Neural cell (in vitro differentiated cells): Measurements from ENCODE around the gene SESN2. TPM values are rescaled to one million over a fixed set of nuclear protein-coding genes. Genes with fewer than 3 reads are reported as not detected.
A peak's percentile ranks its signal among the peaks of the same experiment; 100 is the strongest.

Experiments
- H2AFZ ChIP-seq: fragments of 200-600, 300-800 bp; sonication (generic), shearing (Covaris generic); 2 replicates; pipeline ENCODE4 v1.6.0; 2014; ENCODE audit warnings: low read depth, mild to moderate bottlenecking, antibody characterized with exemption, low read length, moderate library complexity
- H3F3A ChIP-seq: fragments of 200-600 bp; shearing (Covaris generic); 2 replicates; pipeline ENCODE4 v1.6.1; 2016; ENCODE audit warnings: mild to moderate bottlenecking, moderate library complexity, mixed read lengths, antibody characterized with exemption, low read length; ENCODE audit not compliant: insufficient read depth, poor library complexity, severe bottlenecking
- H3K27ac ChIP-seq: fragments of 200-600, 300-800 bp; sonication (generic), shearing (Covaris generic); 2 replicates; pipeline ENCODE4 v1.5.1; 2014; ENCODE audit warnings: mild to moderate bottlenecking, low read length, moderate library complexity
- H3K27me3 ChIP-seq: fragments of 300-800, 200-600 bp; sonication (generic), shearing (Covaris generic); 2 replicates; pipeline ENCODE4 v1.6.0; 2014; ENCODE audit warnings: mild to moderate bottlenecking, low read depth, low read length, moderate library complexity; ENCODE audit not compliant: insufficient read depth
- H3K36me3 ChIP-seq: fragments of 300-800, 200-600 bp; sonication (generic), shearing (Covaris generic); 2 replicates; pipeline ENCODE4 v1.5.1; 2014; ENCODE audit warnings: mild to moderate bottlenecking, antibody characterized with exemption, low read length, moderate library complexity; ENCODE audit not compliant: insufficient read depth
- H3K4me2 ChIP-seq: fragments of 300-800, 200-600 bp; sonication (generic), shearing (Covaris generic); 2 replicates; pipeline ENCODE4 v1.6.0; 2014; ENCODE audit warnings: mild to moderate bottlenecking, low read length
- H3K4me3 ChIP-seq: fragments of 300-800, 200-600 bp; sonication (generic), shearing (Covaris generic); 2 replicates; pipeline ENCODE4 v1.5.1; 2014; ENCODE audit warnings: mild to moderate bottlenecking, low read length, moderate library complexity
- H3K79me2 ChIP-seq: fragments of 200-600 bp; shearing (Covaris generic); replicated peaks from 2 replicates; pipeline ENCODE4 v1.6.0; 2014; ENCODE audit warnings: mild to moderate bottlenecking, low read length, moderate library complexity; ENCODE audit not compliant: insufficient read depth
- H3K9ac ChIP-seq: fragments of 300-800, 200-600 bp; sonication (generic), shearing (Covaris generic); 2 replicates; pipeline ENCODE4 v1.6.1; 2016; ENCODE audit warnings: mild to moderate bottlenecking, low read length, mixed read lengths
- H3K9me2 ChIP-seq: fragments of 200-600 bp; shearing (Covaris generic); 2 replicates; pipeline ENCODE4 v1.6.1; 2016; ENCODE audit warnings: mild to moderate bottlenecking, low read length, mixed read lengths; ENCODE audit not compliant: insufficient read depth
- H3K9me3 ChIP-seq: fragments of 200-600, 300-800 bp; sonication (generic), shearing (Covaris generic); 2 replicates; pipeline ENCODE4 v1.6.1; 2016; ENCODE audit warnings: mild to moderate bottlenecking, mixed run types, low read length, moderate library complexity, mixed read lengths
- H4K20me1 ChIP-seq: fragments of 200-600 bp; shearing (Covaris generic); 2 replicates; pipeline ENCODE4 v1.6.1; 2016; ENCODE audit warnings: mild to moderate bottlenecking, mixed run types; ENCODE audit not compliant: insufficient read depth
- EP300 ChIP-seq: fragments of 450-650 bp; conservative IDR thresholded peaks from 2 replicates; pipeline ENCODE4 v1.6.1; 2014; ENCODE audit warnings: antibody characterized with exemption, mild to moderate bottlenecking, moderate library complexity; ENCODE audit not compliant: poor library complexity, severe bottlenecking
- EZH2 ChIP-seq: fragments of 200-600, 300-800 bp; shearing (Covaris generic), sonication (generic); IDR thresholded peaks from 2 replicates; pipeline ENCODE4 v1.6.1; 2014; ENCODE audit warnings: antibody characterized with exemption, low read length, borderline replicate concordance, mild to moderate bottlenecking; ENCODE audit not compliant: insufficient read depth, poor library complexity, severe bottlenecking
- MXI1 ChIP-seq: fragments of 450-650 bp; conservative IDR thresholded peaks from 2 replicates; pipeline ENCODE4 v1.6.1; 2014; ENCODE audit warnings: antibody characterized with exemption, mild to moderate bottlenecking; ENCODE audit not compliant: poor library complexity, severe bottlenecking
- POLR2AphosphoS5 ChIP-seq: IDR thresholded peaks from 2 replicates; pipeline ENCODE4 v1.6.1; 2012
- RAD21 ChIP-seq: fragments of 450-650 bp; conservative IDR thresholded peaks from 2 replicates; pipeline ENCODE4 v1.6.1; 2014; ENCODE audit warnings: antibody characterized with exemption, mild to moderate bottlenecking, moderate library complexity
- SMC3 ChIP-seq: fragments of 450-650 bp; conservative IDR thresholded peaks from 2 replicates; pipeline ENCODE4 v1.6.1; 2014; ENCODE audit warnings: antibody characterized with exemption, mild to moderate bottlenecking, moderate library complexity; ENCODE audit not compliant: poor library complexity
- TAF1 ChIP-seq: IDR thresholded peaks from 2 replicates; pipeline ENCODE4 v1.6.1; 2012; ENCODE audit warnings: low read depth
- polyA plus RNA-seq: library from polyadenylated mRNA; depleted of rRNA; stranded (reverse); fragments of >200 nt; gene quantifications from 2 replicates; pipeline ENCODE4 v1.2.3, GENCODE V29; 2014
- TF ChIP-seq, protein P1 (sequence below): IDR thresholded peaks from 2 replicates; pipeline ENCODE4 v1.6.1; 2012; ENCODE audit warnings: borderline replicate concordance
- TF ChIP-seq, protein P2 (sequence below): fragments of 450-650 bp; IDR thresholded peaks from 2 replicates; pipeline ENCODE4 v1.5.1; 2014; ENCODE audit warnings: antibody characterized with exemption, mild to moderate bottlenecking, moderate library complexity; ENCODE audit not compliant: poor library complexity, severe bottlenecking

The SESN2 gene
- polyA plus RNA-seq, 1 donor from 2014 or later, result 9.3 TPM

DNA sequence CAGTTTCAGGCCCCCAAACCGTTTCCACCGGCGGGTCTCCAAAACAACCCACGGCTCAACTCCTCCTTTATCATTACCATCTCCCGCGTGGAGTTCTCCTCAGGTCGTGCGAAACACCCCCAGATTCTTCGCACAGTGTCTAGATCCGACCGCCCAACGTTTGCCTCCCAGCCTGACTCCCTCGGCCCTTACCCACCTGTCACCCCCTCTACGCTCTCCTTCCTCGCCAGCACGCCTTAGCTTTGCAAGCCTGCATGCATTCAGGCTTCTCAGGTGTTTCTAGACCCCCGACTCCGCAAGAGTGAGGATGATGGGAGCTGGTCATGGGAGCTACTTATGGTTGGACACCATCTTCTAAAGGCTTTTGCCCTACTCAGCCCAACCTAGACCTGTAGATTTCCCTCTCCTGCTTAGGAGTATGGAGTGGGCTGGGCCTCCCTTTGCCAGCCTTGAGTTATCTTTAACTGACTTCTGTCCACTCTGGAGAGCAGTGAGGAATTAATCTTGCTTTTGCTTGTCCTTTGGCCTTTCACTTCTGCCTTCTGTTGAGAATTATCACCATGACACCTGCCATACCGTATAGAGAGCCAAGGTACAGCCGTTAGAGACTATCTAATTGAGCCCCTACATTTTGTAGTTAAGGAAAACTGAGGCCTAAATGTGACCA lies 22.5 kb upstream of the SESN2 start:
- H3K4me2 ChIP-seq, result peak overlapping the region; percentile 64
- H2AFZ ChIP-seq, result peak overlapping the region; percentile 76
- no peaks in the 10 kb centered on the region for H3K9me3 ChIP-seq

DNA sequence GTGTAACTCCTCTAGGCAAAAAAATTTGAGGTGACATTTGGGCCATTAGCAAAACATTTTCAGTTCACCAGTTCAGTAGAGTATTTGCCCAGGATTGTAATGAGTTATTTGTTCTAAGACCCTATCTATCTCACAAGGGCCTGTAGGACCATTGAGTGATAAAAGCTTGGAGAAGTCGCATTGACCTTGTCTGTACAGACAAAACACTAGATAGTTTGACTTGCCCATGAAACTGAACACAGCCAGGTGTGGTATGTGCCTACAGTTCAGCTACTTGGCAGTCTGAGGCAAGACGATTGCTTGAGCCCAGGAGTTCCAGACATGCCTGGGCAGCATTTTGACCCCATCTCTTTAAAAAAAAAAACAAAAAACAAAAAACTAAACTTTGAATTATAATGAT lies 20.3 kb upstream of the SESN2 start:
- Histone ChIP-seq H4K20me1 (no peaks in the 10 kb centered on the region), H3K9me2 (no peaks in the 10 kb centered on the region), H2AFZ (no peak overlapping the region), H3K27me3 (no peaks in the 10 kb centered on the region), H3K79me2 (peaks cover 17% of the 10 kb centered on the region), H3K36me3 (no peaks in the 10 kb centered on the region), H3K9me3 (no peaks in the 10 kb centered on the region), H3K4me2 (no peak overlapping the region), H3F3A (no peaks in the 10 kb centered on the region), H3K9ac (no peak overlapping the region), H3K4me3 (no peak overlapping the region), H3K27ac (no peak overlapping the region)
- TF ChIP-seq, protein P1, sequence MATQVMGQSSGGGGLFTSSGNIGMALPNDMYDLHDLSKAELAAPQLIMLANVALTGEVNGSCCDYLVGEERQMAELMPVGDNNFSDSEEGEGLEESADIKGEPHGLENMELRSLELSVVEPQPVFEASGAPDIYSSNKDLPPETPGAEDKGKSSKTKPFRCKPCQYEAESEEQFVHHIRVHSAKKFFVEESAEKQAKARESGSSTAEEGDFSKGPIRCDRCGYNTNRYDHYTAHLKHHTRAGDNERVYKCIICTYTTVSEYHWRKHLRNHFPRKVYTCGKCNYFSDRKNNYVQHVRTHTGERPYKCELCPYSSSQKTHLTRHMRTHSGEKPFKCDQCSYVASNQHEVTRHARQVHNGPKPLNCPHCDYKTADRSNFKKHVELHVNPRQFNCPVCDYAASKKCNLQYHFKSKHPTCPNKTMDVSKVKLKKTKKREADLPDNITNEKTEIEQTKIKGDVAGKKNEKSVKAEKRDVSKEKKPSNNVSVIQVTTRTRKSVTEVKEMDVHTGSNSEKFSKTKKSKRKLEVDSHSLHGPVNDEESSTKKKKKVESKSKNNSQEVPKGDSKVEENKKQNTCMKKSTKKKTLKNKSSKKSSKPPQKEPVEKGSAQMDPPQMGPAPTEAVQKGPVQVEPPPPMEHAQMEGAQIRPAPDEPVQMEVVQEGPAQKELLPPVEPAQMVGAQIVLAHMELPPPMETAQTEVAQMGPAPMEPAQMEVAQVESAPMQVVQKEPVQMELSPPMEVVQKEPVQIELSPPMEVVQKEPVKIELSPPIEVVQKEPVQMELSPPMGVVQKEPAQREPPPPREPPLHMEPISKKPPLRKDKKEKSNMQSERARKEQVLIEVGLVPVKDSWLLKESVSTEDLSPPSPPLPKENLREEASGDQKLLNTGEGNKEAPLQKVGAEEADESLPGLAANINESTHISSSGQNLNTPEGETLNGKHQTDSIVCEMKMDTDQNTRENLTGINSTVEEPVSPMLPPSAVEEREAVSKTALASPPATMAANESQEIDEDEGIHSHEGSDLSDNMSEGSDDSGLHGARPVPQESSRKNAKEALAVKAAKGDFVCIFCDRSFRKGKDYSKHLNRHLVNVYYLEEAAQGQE, result no peak
- TF ChIP-seq EP300 (no peak), RAD21 (no peak), EZH2 (no peak), POLR2AphosphoS5 (no peak), SMC3 (no peak), TAF1 (no peak), MXI1 (no peak)
- TF ChIP-seq, protein P2, sequence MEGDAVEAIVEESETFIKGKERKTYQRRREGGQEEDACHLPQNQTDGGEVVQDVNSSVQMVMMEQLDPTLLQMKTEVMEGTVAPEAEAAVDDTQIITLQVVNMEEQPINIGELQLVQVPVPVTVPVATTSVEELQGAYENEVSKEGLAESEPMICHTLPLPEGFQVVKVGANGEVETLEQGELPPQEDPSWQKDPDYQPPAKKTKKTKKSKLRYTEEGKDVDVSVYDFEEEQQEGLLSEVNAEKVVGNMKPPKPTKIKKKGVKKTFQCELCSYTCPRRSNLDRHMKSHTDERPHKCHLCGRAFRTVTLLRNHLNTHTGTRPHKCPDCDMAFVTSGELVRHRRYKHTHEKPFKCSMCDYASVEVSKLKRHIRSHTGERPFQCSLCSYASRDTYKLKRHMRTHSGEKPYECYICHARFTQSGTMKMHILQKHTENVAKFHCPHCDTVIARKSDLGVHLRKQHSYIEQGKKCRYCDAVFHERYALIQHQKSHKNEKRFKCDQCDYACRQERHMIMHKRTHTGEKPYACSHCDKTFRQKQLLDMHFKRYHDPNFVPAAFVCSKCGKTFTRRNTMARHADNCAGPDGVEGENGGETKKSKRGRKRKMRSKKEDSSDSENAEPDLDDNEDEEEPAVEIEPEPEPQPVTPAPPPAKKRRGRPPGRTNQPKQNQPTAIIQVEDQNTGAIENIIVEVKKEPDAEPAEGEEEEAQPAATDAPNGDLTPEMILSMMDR, result no peak

More for the DNA sequence above, 22.5 kb upstream of the SESN2 start:
- H3K27ac ChIP-seq, result peak overlapping the region; percentile 93
- H3K9ac ChIP-seq, result peak overlapping the region; percentile 96
- TF ChIP-seq, protein P1, result no peak
- TF ChIP-seq, protein P2, result no peak
- TF ChIP-seq EP300 (no peak), EZH2 (no peak), RAD21 (no peak), MXI1 (no peak), TAF1 (no peak), SMC3 (no peak), POLR2AphosphoS5 (no peak)
- no peaks in the 10 kb centered on the region for H4K20me1 ChIP-seq
- H3K79me2 ChIP-seq, result peaks cover 27% of the 10 kb centered on the region
- peak overlapping the region; percentile 88 for H3K4me3 ChIP-seq
- H3F3A ChIP-seq, result no peaks in the 10 kb centered on the region
- H3K27me3 ChIP-seq, result no peaks in the 10 kb centered on the region
- no peaks in the 10 kb centered on the region for H3K36me3 ChIP-seq
- H3K9me2 ChIP-seq, result no peaks in the 10 kb centered on the region
